HepG2 (cell line): ENCODE data around the gene POLE. TPM values are rescaled to one million over a fixed set of nuclear protein-coding genes. Genes with fewer than 3 reads are reported as not detected.

Source experiments
- BORCS8-MEF2B ChIP-seq: sonication (generic); formaldehyde crosslinking; IDR thresholded peaks from 2 replicates; pipeline ENCODE4 v1.8.0; 2022; ENCODE audit warnings: mild to moderate bottlenecking, missing genetic modification reagents
- ETV5 ChIP-seq: IDR thresholded peaks from 2 replicates; pipeline ENCODE4 v1.6.1; 2018; ENCODE audit warnings: missing biosample characterization, missing genetic modification reagents, inconsistent platforms, borderline replicate concordance
- FOSL2 ChIP-seq: sonication (generic); formaldehyde crosslinking; IDR thresholded peaks from 2 replicates; pipeline ENCODE4 v1.4.0; 2020; ENCODE audit warnings: missing genetic modification reagents
- HNF4A ChIP-seq: sonication (generic); formaldehyde crosslinking; IDR thresholded peaks from 2 replicates; pipeline ENCODE4 v1.4.0; 2020; ENCODE audit warnings: missing genetic modification reagents
- IRX3 ChIP-seq: sonication (generic); formaldehyde crosslinking; IDR thresholded peaks from 2 replicates; pipeline ENCODE4 v1.8.1; 2023; ENCODE audit warnings: mild to moderate bottlenecking, low read depth, missing genetic modification reagents, borderline replicate concordance
- JDP2 ChIP-seq: sonication (generic); formaldehyde crosslinking; IDR thresholded peaks from 2 replicates; pipeline ENCODE4 v1.8.1; 2022; ENCODE audit warnings: missing genetic modification reagents, borderline replicate concordance
- MIXL1 ChIP-seq: IDR thresholded peaks from 2 replicates; pipeline ENCODE4 v1.6.1; 2016
- MXD4 ChIP-seq: IDR thresholded peaks from 2 replicates; pipeline ENCODE4 v1.6.1; 2016; ENCODE audit warnings: mild to moderate bottlenecking, missing biosample characterization, missing genetic modification reagents
- NFATC3 ChIP-seq: sonication (generic); formaldehyde crosslinking; IDR thresholded peaks from 2 replicates; pipeline ENCODE4 v1.5.1; 2020; ENCODE audit warnings: mild to moderate bottlenecking, missing genetic modification reagents
- RARA ChIP-seq: IDR thresholded peaks from 2 replicates; pipeline ENCODE4 v1.6.1; 2016; ENCODE audit warnings: missing genetic modification reagents, missing compliant biosample characterization
- SMC3 ChIP-seq: IDR thresholded peaks from 2 replicates; pipeline ENCODE4 v1.6.1; 2011; ENCODE audit warnings: low read length, improper control_type of control experiment
- SRSF9 ChIP-seq: fragments of 200-400 bp; formaldehyde crosslinking; IDR thresholded peaks from 2 replicates; pipeline ENCODE4 v1.6.1; 2018; ENCODE audit warnings: borderline replicate concordance, mild to moderate bottlenecking, low read depth, low read length; ENCODE audit not compliant: insufficient read depth, poor library complexity, severe bottlenecking
- ZFP36L2 ChIP-seq: sonication (generic); formaldehyde crosslinking; IDR thresholded peaks from 2 replicates; pipeline ENCODE4 v1.4.0; 2020; ENCODE audit warnings: missing genetic modification reagents
- ZNF264 ChIP-seq: sonication (generic); formaldehyde crosslinking; IDR thresholded peaks from 2 replicates; pipeline ENCODE4 v1.4.0; 2020; ENCODE audit warnings: missing genetic modification reagents
- ZNF331 ChIP-seq: sonication (generic); formaldehyde crosslinking; IDR thresholded peaks from 2 replicates; pipeline ENCODE4 v1.4.0; 2020; ENCODE audit warnings: missing genetic modification reagents
- ZNF792 ChIP-seq: IDR thresholded peaks from 2 replicates; pipeline ENCODE4 v1.6.1; 2016
- ZNF883 ChIP-seq: sonication (generic); formaldehyde crosslinking; IDR thresholded peaks from 2 replicates; pipeline ENCODE4 v1.5.1; 2020; ENCODE audit warnings: mild to moderate bottlenecking, missing genetic modification reagents; ENCODE audit errors: not compliant biosample characterization
- ZSCAN9 ChIP-seq: IDR thresholded peaks from 2 replicates; pipeline ENCODE4 v1.6.1; 2016; ENCODE audit warnings: borderline replicate concordance
- polyA plus RNA-seq, 8 experiments: library from polyadenylated mRNA; depleted of rRNA in 3 of 8; stranded (reverse) in 7 of 8; unstranded in 1 of 8; fragments of >200 nt; fragmentation: Illumina TruSeq in 4 of 8; extraction: Trizol in 4 of 8; gene quantifications; 2 replicates each; pipeline versions ENCODE4 v1.2.1 to v1.2.3, GENCODE V29; 2011 to 2016; ENCODE audit warnings: low read depth in 4 of 8, missing spikeins in 1 of 8, mixed read lengths in 1 of 8; ENCODE audit not compliant: insufficient read depth in 1 of 8
- total RNA-seq, 5 experiments: library from RNA; depleted of rRNA; stranded (reverse); fragments of >200 nt; fragmentation: Illumina TruSeq; extraction: Trizol; gene quantifications; 2 replicates each; pipeline ENCODE4 v1.2.3, GENCODE V29; 2016; ENCODE audit warnings: low read depth in 1 of 5
- TF ChIP-seq, protein P1 (sequence below): IDR thresholded peaks from 2 replicates; pipeline ENCODE4 v1.6.1; 2016; ENCODE audit warnings: low read depth, missing genetic modification reagents, missing compliant biosample characterization
- TF ChIP-seq, protein P2 (sequence below): sonication (generic); formaldehyde crosslinking; IDR thresholded peaks from 2 replicates; pipeline ENCODE4 v1.9.0; 2021; ENCODE audit warnings: missing genetic modification reagents, borderline replicate concordance
- TF ChIP-seq, protein P3 (sequence below): sonication (generic); formaldehyde crosslinking; conservative IDR thresholded peaks from 2 replicates; pipeline ENCODE4 v1.4.0; 2020; ENCODE audit warnings: missing genetic modification reagents
- TF ChIP-seq, protein P4 (sequence below): sonication (generic); formaldehyde crosslinking; IDR thresholded peaks from 2 replicates; pipeline ENCODE4 v1.4.0; 2020; ENCODE audit warnings: mild to moderate bottlenecking, missing genetic modification reagents

The POLE gene
- total and polyA plus RNA-seq, 2 of the 13 experiments (the other 11 are each of a cell fraction or from before 2014, with no cell fraction given) = 25.3 to 52.2 TPM

DNA sequence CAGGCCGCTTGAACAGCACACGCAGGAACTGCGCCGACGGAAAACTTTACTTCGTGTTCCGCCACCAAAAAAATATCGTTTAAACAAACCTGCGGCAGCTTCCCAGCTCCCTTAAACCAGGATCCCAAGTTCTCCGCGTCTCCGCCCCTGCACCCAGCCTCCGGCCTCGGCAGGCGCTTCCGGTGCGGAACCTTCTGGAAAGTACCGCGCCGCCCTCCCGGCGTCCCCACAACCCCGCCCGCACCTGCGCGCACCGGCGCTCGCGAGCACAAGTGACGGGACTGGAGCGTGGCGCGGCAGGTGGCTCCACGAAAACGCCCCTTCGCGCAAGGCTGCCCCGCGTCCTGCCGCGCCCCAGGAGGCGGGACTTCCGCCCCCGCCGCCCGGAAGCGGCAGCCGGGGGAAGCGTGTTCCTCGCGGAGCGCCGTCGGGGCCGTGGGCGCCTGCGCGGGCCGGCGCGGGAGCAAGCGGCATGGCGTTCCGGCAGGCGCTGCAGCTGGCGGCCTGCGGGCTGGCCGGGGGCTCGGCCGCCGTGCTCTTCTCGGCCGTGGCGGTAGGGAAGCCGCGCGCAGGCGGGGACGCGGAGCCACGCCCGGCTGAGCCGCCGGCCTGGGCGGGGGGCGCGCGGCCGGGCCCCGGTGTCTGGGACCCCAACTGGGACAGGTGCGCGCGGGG, 23.4 kb upstream of the POLE start, which contains the start of gene PGAM5 (continued):
- TF ChIP-seq RARA (peak; percentile 43; the same call in 1 of the 2 replicates), ZNF792 (CRISPR knock-in tag) (peak; percentile 91; the same call in 1 of the 2 replicates), SMC3 (no peak), MIXL1 (peak; percentile 65; the same call in 1 of the 2 replicates), IRX3 (CRISPR knock-in tag) (peak; percentile 83; the same call in 1 of the 2 replicates), BORCS8-MEF2B (CRISPR knock-in tag) (peak; percentile 95), NFATC3 (CRISPR knock-in tag) (no peak), ZNF331 (peak; percentile 78), HNF4A (CRISPR knock-in tag) (0 out of 2 replicates have a peak, but pooled peaks have one; percentile 16), SRSF9 (no peak), MXD4 (CRISPR knock-in tag) (peak; percentile 91), ZSCAN9 (CRISPR knock-in tag) (peak; percentile 48; the same call in 1 of the 2 replicates), ZFP36L2 (CRISPR knock-in tag) (0 out of 2 replicates have a peak, but pooled peaks have one; percentile 78), ZNF883 (CRISPR knock-in tag) (peak; percentile 66), JDP2 (CRISPR knock-in tag) (peak; percentile 61; the same call in 1 of the 2 replicates), ZNF264 (no peak), FOSL2 (CRISPR knock-in tag) (peak; percentile 33; the same call in 1 of the 2 replicates), ETV5 (CRISPR knock-in tag) (peak; percentile 92)
- TF ChIP-seq, protein P1, sequence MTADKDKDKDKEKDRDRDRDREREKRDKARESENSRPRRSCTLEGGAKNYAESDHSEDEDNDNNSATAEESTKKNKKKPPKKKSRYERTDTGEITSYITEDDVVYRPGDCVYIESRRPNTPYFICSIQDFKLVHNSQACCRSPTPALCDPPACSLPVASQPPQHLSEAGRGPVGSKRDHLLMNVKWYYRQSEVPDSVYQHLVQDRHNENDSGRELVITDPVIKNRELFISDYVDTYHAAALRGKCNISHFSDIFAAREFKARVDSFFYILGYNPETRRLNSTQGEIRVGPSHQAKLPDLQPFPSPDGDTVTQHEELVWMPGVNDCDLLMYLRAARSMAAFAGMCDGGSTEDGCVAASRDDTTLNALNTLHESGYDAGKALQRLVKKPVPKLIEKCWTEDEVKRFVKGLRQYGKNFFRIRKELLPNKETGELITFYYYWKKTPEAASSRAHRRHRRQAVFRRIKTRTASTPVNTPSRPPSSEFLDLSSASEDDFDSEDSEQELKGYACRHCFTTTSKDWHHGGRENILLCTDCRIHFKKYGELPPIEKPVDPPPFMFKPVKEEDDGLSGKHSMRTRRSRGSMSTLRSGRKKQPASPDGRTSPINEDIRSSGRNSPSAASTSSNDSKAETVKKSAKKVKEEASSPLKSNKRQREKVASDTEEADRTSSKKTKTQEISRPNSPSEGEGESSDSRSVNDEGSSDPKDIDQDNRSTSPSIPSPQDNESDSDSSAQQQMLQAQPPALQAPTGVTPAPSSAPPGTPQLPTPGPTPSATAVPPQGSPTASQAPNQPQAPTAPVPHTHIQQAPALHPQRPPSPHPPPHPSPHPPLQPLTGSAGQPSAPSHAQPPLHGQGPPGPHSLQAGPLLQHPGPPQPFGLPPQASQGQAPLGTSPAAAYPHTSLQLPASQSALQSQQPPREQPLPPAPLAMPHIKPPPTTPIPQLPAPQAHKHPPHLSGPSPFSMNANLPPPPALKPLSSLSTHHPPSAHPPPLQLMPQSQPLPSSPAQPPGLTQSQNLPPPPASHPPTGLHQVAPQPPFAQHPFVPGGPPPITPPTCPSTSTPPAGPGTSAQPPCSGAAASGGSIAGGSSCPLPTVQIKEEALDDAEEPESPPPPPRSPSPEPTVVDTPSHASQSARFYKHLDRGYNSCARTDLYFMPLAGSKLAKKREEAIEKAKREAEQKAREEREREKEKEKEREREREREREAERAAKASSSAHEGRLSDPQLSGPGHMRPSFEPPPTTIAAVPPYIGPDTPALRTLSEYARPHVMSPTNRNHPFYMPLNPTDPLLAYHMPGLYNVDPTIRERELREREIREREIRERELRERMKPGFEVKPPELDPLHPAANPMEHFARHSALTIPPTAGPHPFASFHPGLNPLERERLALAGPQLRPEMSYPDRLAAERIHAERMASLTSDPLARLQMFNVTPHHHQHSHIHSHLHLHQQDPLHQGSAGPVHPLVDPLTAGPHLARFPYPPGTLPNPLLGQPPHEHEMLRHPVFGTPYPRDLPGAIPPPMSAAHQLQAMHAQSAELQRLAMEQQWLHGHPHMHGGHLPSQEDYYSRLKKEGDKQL (CRISPR knock-in tag) = 0 out of 2 replicates have a peak, but pooled peaks have one; percentile 65
- TF ChIP-seq, protein P2, sequence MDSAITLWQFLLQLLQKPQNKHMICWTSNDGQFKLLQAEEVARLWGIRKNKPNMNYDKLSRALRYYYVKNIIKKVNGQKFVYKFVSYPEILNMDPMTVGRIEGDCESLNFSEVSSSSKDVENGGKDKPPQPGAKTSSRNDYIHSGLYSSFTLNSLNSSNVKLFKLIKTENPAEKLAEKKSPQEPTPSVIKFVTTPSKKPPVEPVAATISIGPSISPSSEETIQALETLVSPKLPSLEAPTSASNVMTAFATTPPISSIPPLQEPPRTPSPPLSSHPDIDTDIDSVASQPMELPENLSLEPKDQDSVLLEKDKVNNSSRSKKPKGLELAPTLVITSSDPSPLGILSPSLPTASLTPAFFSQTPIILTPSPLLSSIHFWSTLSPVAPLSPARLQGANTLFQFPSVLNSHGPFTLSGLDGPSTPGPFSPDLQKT = no peak
- TF ChIP-seq, protein P3, sequence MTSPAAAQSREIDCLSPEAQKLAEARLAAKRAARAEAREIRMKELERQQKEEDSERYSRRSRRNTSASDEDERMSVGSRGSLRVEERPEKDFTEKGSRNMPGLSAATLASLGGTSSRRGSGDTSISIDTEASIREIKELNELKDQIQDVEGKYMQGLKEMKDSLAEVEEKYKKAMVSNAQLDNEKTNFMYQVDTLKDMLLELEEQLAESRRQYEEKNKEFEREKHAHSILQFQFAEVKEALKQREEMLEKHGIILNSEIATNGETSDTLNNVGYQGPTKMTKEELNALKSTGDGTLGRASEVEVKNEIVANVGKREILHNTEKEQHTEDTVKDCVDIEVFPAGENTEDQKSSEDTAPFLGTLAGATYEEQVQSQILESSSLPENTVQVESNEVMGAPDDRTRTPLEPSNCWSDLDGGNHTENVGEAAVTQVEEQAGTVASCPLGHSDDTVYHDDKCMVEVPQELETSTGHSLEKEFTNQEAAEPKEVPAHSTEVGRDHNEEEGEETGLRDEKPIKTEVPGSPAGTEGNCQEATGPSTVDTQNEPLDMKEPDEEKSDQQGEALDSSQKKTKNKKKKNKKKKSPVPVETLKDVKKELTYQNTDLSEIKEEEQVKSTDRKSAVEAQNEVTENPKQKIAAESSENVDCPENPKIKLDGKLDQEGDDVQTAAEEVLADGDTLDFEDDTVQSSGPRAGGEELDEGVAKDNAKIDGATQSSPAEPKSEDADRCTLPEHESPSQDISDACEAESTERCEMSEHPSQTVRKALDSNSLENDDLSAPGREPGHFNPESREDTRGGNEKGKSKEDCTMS = no peak
- TF ChIP-seq, protein P4, sequence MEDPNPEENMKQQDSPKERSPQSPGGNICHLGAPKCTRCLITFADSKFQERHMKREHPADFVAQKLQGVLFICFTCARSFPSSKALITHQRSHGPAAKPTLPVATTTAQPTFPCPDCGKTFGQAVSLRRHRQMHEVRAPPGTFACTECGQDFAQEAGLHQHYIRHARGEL (CRISPR knock-in tag) = no peak
